ENCODE results near the gene AATK. TPM values are rescaled to one million over a fixed set of nuclear protein-coding genes. Genes with fewer than 3 reads are reported as not detected.

AATK gene
- total and polyA plus RNA-seq, 2 experiments from 2014 or later, result 1.1 to 5.0 TPM

DNA sequence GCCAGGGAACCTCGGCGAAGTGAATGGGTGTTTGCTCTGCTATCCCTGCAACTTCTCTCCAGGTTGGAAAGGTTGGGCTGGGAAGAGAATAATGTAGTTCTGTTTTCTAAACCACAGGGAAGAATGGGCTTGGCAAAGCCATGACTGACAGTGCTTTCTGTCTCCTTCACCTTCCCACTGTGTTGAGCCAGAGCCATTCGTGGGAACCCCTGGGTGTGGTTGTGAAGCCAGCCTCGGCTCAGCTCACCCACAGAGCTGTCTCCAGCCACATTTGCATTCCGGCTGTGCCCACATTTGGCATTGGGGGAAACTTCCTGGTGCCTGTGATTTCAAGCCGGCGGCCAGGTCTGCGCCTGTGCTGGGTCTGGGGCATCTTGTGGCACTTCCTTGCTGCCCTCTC, 91.1 kb downstream of the AATK start:
- TF ChIP-seq, protein P1, sequence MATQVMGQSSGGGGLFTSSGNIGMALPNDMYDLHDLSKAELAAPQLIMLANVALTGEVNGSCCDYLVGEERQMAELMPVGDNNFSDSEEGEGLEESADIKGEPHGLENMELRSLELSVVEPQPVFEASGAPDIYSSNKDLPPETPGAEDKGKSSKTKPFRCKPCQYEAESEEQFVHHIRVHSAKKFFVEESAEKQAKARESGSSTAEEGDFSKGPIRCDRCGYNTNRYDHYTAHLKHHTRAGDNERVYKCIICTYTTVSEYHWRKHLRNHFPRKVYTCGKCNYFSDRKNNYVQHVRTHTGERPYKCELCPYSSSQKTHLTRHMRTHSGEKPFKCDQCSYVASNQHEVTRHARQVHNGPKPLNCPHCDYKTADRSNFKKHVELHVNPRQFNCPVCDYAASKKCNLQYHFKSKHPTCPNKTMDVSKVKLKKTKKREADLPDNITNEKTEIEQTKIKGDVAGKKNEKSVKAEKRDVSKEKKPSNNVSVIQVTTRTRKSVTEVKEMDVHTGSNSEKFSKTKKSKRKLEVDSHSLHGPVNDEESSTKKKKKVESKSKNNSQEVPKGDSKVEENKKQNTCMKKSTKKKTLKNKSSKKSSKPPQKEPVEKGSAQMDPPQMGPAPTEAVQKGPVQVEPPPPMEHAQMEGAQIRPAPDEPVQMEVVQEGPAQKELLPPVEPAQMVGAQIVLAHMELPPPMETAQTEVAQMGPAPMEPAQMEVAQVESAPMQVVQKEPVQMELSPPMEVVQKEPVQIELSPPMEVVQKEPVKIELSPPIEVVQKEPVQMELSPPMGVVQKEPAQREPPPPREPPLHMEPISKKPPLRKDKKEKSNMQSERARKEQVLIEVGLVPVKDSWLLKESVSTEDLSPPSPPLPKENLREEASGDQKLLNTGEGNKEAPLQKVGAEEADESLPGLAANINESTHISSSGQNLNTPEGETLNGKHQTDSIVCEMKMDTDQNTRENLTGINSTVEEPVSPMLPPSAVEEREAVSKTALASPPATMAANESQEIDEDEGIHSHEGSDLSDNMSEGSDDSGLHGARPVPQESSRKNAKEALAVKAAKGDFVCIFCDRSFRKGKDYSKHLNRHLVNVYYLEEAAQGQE (IDR thresholded peaks at IDR 0.05; ENCODE audit: unreplicated experiment), result no peak
- TF ChIP-seq, protein P2, sequence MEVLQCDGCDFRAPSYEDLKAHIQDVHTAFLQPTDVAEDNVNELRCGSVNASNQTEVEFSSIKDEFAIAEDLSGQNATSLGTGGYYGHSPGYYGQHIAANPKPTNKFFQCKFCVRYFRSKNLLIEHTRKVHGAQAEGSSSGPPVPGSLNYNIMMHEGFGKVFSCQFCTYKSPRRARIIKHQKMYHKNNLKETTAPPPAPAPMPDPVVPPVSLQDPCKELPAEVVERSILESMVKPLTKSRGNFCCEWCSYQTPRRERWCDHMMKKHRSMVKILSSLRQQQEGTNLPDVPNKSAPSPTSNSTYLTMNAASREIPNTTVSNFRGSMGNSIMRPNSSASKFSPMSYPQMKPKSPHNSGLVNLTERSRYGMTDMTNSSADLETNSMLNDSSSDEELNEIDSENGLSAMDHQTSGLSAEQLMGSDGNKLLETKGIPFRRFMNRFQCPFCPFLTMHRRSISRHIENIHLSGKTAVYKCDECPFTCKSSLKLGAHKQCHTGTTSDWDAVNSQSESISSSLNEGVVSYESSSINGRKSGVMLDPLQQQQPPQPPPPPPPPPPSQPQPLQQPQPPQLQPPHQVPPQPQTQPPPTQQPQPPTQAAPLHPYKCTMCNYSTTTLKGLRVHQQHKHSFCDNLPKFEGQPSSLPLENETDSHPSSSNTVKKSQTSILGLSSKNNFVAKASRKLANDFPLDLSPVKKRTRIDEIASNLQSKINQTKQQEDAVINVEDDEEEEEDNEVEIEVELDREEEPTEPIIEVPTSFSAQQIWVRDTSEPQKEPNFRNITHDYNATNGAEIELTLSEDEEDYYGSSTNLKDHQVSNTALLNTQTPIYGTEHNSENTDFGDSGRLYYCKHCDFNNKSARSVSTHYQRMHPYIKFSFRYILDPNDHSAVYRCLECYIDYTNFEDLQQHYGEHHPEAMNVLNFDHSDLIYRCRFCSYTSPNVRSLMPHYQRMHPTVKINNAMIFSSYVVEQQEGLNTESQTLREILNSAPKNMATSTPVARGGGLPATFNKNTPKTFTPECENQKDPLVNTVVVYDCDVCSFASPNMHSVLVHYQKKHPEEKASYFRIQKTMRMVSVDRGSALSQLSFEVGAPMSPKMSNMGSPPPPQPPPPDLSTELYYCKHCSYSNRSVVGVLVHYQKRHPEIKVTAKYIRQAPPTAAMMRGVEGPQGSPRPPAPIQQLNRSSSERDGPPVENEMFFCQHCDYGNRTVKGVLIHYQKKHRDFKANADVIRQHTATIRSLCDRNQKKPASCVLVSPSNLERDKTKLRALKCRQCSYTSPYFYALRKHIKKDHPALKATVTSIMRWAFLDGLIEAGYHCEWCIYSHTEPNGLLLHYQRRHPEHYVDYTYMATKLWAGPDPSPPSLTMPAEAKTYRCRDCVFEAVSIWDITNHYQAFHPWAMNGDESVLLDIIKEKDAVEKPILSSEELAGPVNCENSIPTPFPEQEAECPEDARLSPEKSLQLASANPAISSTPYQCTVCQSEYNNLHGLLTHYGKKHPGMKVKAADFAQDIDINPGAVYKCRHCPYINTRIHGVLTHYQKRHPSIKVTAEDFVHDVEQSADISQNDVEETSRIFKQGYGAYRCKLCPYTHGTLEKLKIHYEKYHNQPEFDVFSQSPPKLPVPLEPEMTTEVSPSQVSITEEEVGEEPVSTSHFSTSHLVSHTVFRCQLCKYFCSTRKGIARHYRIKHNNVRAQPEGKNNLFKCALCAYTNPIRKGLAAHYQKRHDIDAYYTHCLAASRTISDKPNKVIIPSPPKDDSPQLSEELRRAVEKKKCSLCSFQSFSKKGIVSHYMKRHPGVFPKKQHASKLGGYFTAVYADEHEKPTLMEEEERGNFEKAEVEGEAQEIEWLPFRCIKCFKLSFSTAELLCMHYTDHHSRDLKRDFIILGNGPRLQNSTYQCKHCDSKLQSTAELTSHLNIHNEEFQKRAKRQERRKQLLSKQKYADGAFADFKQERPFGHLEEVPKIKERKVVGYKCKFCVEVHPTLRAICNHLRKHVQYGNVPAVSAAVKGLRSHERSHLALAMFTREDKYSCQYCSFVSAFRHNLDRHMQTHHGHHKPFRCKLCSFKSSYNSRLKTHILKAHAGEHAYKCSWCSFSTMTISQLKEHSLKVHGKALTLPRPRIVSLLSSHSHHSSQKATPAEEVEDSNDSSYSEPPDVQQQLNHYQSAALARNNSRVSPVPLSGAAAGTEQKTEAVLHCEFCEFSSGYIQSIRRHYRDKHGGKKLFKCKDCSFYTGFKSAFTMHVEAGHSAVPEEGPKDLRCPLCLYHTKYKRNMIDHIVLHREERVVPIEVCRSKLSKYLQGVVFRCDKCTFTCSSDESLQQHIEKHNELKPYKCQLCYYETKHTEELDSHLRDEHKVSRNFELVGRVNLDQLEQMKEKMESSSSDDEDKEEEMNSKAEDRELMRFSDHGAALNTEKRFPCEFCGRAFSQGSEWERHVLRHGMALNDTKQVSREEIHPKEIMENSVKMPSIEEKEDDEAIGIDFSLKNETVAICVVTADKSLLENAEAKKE (CRISPR knock-in tag; IDR thresholded peaks at IDR 0.05), result no peak
- TF ChIP-seq EZH2phosphoT487 (IDR thresholded peaks at IDR 0.05; ENCODE audit: unreplicated experiment) (no peak), JUNB (IDR thresholded peaks at IDR 0.05; ENCODE audit: unreplicated experiment) (no peak), POLR2AphosphoS5 (IDR thresholded peaks at IDR 0.05; ENCODE audit: low read depth) (no peak), STAT1 (IDR thresholded peaks at IDR 0.05; ENCODE audit: unreplicated experiment) (no peak), ZNF331 (CRISPR knock-in tag; IDR thresholded peaks at IDR 0.05; ENCODE audit: low read depth) (no peak)
- H3K4me2 ChIP-seq, result no peak overlapping the region
- no peak overlapping the region for H3K27ac Mint-ChIP-seq
- no peaks in the 10 kb centered on the region for H3K79me2 ChIP-seq (replicated peaks; ENCODE audit: insufficient read depth)
- no peak overlapping the region for H3K4me3 ChIP-seq
- H3K4me1 Mint-ChIP-seq, result peaks cover 16% of the 10 kb centered on the region
- H4K20me1 ChIP-seq (replicated peaks; ENCODE audit: insufficient read depth), result no peaks in the 10 kb centered on the region
- no peak overlapping the region for H3K4me3 Mint-ChIP-seq
- H3K27ac ChIP-seq (ENCODE audit: low read depth), result no peak overlapping the region
- H3K9me2 ChIP-seq (ENCODE audit: insufficient read depth), result no peaks in the 10 kb centered on the region
- no peaks in the 10 kb centered on the region for H3K4me1 ChIP-seq (ENCODE audit: insufficient read depth)
- H3F3A ChIP-seq (replicated peaks; ENCODE audit: low read depth), result no peaks in the 10 kb centered on the region
- H2AFZ ChIP-seq, result no peak overlapping the region
- no peaks in the 10 kb centered on the region for H3K36me3 Mint-ChIP-seq (ENCODE audit: low read depth)
- ATAC-seq (no peak; the same call in 2 of the 3 replicates), DNase-seq (ENCODE audit: low spot score) (no peak)
- peaks cover 11% of the 10 kb centered on the region for H3K27me3 Mint-ChIP-seq (ENCODE audit: insufficient read depth, low read depth, poor library complexity)
- H3K36me3 ChIP-seq (ENCODE audit: insufficient read depth), result no peaks in the 10 kb centered on the region
- H3K27me3 ChIP-seq (ENCODE audit: insufficient read depth), result no peaks in the 10 kb centered on the region
- no peaks in the 10 kb centered on the region for H3K9me3 Mint-ChIP-seq

Measured in GM23338 (cell line).